Astrocyte of the spinal cord (primary cell): ENCODE data around the gene SH3BGRL3.

Experiments
- DNase-seq: peaks from one replicate; pipeline ENCODE4 v3.0.0; 2011; ENCODE audit warnings: low read depth, low spot score
- H3K4me3 ChIP-seq: 2 replicates; pipeline ENCODE4 v1.5.1; 2011; ENCODE audit warnings: low read depth, mild to moderate bottlenecking, low read length, moderate library complexity
- in situ Hi-C: cut with HindIII; loops from 2 replicates; pipeline ENCODE4 v1.10.0; 2017; ENCODE audit warnings: low sequenced_read_pairs
- TF ChIP-seq, protein P1 (sequence below): IDR thresholded peaks from 2 replicates; pipeline ENCODE4 v1.5.1; 2012; ENCODE audit warnings: low read depth, mild to moderate bottlenecking, low read length, inconsistent platforms

Gene SH3BGRL3

DNA sequence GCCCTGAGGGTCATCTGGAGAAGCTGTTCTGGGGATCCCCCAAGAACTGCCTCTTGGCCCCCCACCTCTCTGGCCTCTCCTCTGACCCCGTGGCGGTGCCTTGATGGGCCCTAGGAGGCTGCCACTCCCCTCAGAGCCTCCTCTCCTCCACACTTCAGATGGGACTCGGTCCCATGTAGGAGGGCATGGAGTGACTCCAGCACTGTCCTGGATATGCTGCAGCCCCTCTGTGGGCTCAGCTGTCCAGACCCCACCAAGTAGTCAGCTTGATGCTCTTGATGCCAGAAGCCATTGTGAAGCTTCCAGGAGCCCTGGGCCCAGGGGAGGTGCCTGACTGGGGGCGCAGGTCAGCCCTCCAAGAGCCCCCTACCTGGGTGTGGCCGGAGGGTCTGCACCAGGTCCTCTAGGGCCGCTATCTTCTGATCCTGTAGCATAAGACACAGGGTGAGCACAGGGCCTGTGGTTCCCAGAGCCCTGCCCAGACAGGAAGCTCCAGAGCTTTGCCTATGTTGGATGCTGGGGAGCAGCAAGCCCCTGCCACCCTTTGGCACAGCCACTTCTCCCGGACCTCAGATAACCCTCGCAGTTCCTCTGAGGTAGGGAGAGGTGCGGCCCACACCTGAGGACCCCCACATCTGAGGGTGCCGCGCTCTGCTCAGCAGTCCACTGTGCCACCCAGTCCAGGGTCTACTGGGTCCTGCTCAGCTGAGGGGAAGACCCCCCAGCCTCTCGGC, 17.3 kb downstream of the SH3BGRL3 start:
- in situ Hi-C loops, result no loop called here
- DNase-seq, result no peak
- TF ChIP-seq, protein P1, sequence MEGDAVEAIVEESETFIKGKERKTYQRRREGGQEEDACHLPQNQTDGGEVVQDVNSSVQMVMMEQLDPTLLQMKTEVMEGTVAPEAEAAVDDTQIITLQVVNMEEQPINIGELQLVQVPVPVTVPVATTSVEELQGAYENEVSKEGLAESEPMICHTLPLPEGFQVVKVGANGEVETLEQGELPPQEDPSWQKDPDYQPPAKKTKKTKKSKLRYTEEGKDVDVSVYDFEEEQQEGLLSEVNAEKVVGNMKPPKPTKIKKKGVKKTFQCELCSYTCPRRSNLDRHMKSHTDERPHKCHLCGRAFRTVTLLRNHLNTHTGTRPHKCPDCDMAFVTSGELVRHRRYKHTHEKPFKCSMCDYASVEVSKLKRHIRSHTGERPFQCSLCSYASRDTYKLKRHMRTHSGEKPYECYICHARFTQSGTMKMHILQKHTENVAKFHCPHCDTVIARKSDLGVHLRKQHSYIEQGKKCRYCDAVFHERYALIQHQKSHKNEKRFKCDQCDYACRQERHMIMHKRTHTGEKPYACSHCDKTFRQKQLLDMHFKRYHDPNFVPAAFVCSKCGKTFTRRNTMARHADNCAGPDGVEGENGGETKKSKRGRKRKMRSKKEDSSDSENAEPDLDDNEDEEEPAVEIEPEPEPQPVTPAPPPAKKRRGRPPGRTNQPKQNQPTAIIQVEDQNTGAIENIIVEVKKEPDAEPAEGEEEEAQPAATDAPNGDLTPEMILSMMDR, result no peak
- H3K4me3 ChIP-seq, result no peak overlapping the region

DNA sequence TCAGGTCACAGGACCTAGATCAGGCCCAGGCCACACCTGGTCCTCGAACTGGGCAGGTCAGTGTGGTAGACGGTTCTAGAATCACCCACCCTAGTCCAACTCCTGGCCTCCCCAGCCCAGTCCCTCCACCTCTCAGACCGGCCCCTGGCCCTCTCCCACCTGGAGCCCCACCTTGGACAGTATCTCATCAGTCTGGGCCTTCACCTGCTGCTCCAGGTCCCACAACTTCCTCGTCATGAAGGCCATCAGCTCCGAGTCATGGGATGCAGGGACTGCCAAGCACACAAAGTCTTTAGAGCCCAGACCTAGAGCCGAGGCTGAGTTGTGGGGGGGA, 17.9 kb downstream of the SH3BGRL3 start:
- TF ChIP-seq, protein P1, result no peak
- no peak for DNase-seq
- in situ Hi-C loops, result no loop called here
- no peak overlapping the region for H3K4me3 ChIP-seq

DNA sequence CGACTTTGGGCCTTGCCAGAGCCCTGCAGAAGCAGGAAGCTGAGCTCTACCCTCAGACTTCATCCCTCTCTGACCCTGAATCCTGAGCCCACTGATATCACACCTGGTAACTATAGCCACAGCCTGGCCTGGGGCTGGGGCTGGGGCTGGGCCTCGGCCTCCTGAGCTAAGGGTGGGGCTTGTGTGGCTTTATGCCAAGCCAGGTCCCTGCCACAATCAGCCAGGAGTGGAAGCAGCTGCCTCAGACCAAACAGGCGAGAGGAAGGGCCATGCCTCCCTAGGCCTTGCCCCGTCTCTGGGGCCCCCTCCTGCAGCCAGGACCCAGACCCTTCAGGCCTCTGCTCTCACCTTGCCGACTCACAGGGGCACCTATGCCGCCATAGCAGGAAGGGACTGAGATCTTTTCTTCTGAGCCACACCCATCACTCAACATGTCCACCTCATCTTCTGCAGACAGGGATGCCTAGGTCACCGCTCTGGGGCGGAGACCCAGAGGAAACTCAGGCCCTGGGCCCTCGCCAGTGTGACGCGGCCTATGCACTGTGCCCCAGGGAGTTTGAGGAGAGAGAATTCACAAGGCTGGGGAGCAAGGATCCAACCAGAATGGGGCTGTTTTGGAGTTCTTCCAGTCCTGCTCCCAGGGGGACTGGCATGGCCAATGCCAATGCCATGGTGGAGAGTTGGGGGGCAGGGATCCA, 20.8 kb downstream of the SH3BGRL3 start:
- no peak overlapping the region for H3K4me3 ChIP-seq
- in situ Hi-C loops, result no loop called here
- no peak for DNase-seq
- TF ChIP-seq, protein P1, result no peak

DNA sequence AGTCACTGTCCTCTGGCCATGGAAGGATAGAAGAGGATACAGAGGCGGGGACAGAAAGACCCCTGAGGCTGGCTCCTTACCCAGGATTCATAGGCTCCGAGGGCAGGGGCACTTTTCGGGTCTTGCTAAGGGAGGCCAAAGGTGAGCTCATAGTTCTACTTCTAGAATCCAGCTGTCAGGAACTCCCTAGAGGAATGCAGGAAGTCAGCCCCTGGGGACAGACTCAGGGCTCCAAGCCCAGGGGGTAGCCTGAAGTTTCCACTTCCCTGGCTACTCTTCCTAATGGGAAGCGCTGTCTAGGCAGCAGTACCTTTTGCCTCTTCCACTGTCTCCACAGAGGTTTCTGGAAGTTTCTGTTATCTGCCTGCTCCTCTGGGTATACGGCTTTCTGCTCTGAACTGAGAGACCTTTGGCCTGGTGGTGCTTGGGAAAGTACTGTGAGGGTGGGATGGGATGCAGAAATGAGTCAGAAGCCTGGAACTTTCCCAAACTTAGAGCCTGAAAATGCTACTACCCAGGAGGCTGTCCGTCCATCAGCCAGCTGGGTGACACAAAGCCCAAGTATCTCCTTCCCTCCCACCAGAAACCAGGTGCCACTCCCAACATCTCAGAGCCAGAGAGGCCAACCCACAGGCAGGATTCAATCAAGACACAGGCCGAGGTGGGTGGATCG, 23.0 kb downstream of the SH3BGRL3 start:
- H3K4me3 ChIP-seq, result no peak overlapping the region
- in situ Hi-C loops, result no loop called here
- peak; percentile 52 for DNase-seq
- TF ChIP-seq, protein P1, result no peak

DNA sequence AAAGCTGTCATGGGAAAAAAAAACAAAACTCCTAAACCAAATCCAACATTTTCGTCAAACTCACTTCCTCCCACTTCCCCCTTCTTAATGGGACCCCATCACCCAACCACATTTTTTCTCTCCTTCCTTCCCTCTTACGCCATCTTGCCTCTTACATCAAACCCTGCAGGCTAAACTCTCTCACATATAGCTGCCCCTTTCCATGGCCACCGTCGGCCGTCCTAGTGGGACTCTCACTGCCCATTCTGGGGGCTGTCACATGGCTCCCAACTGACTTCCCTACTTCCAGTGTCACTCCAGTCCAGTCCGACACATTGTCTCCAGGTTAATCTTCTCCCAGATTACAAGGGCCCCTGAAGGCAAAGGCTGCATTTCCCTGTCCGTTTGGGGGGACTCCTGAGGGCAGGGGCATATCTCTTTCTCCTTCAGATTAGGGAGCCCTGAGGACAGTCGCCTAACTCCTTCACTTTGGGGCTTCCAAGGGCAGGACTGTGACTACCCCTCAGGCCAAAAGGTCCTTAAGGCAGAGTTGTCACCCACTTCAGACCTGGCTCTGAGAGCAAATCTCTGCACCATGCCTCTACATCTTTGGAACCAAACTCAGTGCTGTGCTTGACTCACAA, 25.9 kb downstream of the SH3BGRL3 start:
- DNase-seq, result no peak
- TF ChIP-seq, protein P1, result no peak
- in situ Hi-C loops, result no loop called here
- H3K4me3 ChIP-seq, result peak overlapping the region; percentile 94
